Tibial nerve (tissue), 4 donors: Measurements from ENCODE around the gene MYRIP. TPM values are rescaled to one million over a fixed set of nuclear protein-coding genes. Genes with fewer than 3 reads are reported as not detected.
A peak's percentile ranks its signal among the peaks of the same experiment; 100 is the strongest.

Experiments used
- DNase-seq, 2 donors: peaks; one replicate each; pipeline ENCODE4 v3.0.0-alpha.2; 2019; ENCODE audit warnings: low spot score in 2 of 2
- H3K27ac ChIP-seq, 4 donors: fragments of 200-600 bp; sonication (generic) in 3 of 4; one replicate each; pipeline ENCODE4 v1.5.1; 2017 to 2019; ENCODE audit warnings: mild to moderate bottlenecking in 1 of 4
- H3K27me3 ChIP-seq, 2 donors: fragments of 200-600 bp; sonication (generic) in 1 of 2; one replicate each; pipeline versions ENCODE4 v1.5.1 to v1.6.0; 2017 to 2019
- H3K36me3 ChIP-seq, 3 donors: fragments of 200-600 bp; sonication (generic); one replicate each; pipeline ENCODE4 v1.5.1; 2018 to 2019
- H3K4me1 ChIP-seq, 4 donors: fragments of 200-600 bp; sonication (generic) in 3 of 4; one replicate each; pipeline ENCODE4 v1.5.1; 2017 to 2019
- H3K4me3 ChIP-seq, 4 donors: fragments of 200-600 bp; sonication (generic) in 3 of 4; one replicate each; pipeline ENCODE4 v1.5.1; 2017 to 2019; ENCODE audit warnings: mild to moderate bottlenecking in 1 of 4, moderate library complexity in 1 of 4
- H3K9me3 ChIP-seq, 4 donors: fragments of 200-600 bp; sonication (generic) in 3 of 4; one replicate each; pipeline ENCODE4 v1.5.1; 2017 to 2019
- CTCF ChIP-seq, 5 experiments: fragments of 200-600 bp in 3 of 5; fragments of 450-650 bp in 2 of 5; sonication (generic) in 3 of 5; IDR thresholded peaks; one replicate each; pipeline ENCODE4 v1.5.1; 2016 to 2019; ENCODE audit warnings: antibody characterized with exemption in 5 of 5, mild to moderate bottlenecking in 3 of 5, moderate library complexity in 2 of 5
- EP300 ChIP-seq, 2 donors: sonication (generic); formaldehyde crosslinking; IDR thresholded peaks; one replicate each; pipeline ENCODE4 v1.6.1; 2017; ENCODE audit warnings: antibody characterized with exemption in 2 of 2, mild to moderate bottlenecking in 1 of 2
- POLR2A ChIP-seq, 2 donors: fragments of 450-650 bp; IDR thresholded peaks; one replicate each; pipeline ENCODE4 v1.6.1; 2017; ENCODE audit warnings: antibody characterized with exemption in 2 of 2, mild to moderate bottlenecking in 2 of 2, moderate library complexity in 2 of 2
- WGBS, 2 donors: methylation state at CpG; one replicate each; pipeline ENCODE4 v1.1.5; 2018; 5-methylcytosine and 5-hydroxymethylcytosine counted together
- total RNA-seq, 4 donors: library from RNA; depleted of rRNA; stranded (reverse); fragments of >200 nt; gene quantifications; one replicate each; pipeline ENCODE4 v1.1.0, GENCODE V29; 2016

Gene MYRIP
- total RNA-seq, 4 donors from 2014 or later, result 2.9 to 12.0 (median 9.9) TPM

- TF ChIP-seq EP300 (IDR thresholded peaks at IDR 0.05) (no peak), CTCF (IDR thresholded peaks at IDR 0.05) (no peak), POLR2A (IDR thresholded peaks at IDR 0.05) (no peak)
- no peak for DNase-seq
- H3K9me3 ChIP-seq, result no peaks in the 10 kb centered on the region
- H3K27ac ChIP-seq, result no peak overlapping the region
- H3K27me3 ChIP-seq, result no peaks in the 10 kb centered on the region
- H3K4me3 ChIP-seq, result no peak overlapping the region
- 57 to 70% methylated on average over 1 of the region's 1 CpG for WGBS, 2 donors
- H3K36me3 ChIP-seq, result no peaks in the 10 kb centered on the region
- H3K4me1 ChIP-seq, result peaks cover 0 to 10% (median 0%) of the 10 kb centered on the region in 4 donors
These were observed 299.2 kb downstream of the MYRIP start for GRCh38 chr3:40108643-40109042.

GRCh38 chr3:40109641-40110490 lies 300.5 kb downstream of the MYRIP start:
- Histone ChIP-seq H3K4me1 (peaks cover 0 to 10% (median 0%) of the 10 kb centered on the region in 4 donors), H3K27ac (peak overlapping the region in 1 of 4 donors; percentile 14), H3K27me3 (no peaks in the 10 kb centered on the region), H3K4me3 (no peak overlapping the region), H3K9me3 (no peaks in the 10 kb centered on the region), H3K36me3 (no peaks in the 10 kb centered on the region)
- no peak for DNase-seq
- TF ChIP-seq EP300 (IDR thresholded peaks at IDR 0.05) (no peak), CTCF (IDR thresholded peaks at IDR 0.05) (peak in 3 of 5 experiments; percentile 12 to 23 (median 13)), POLR2A (IDR thresholded peaks at IDR 0.05) (no peak)

- 35 to 37% methylated on average over 9 of the region's 9 CpGs for WGBS, 2 donors
- Histone ChIP-seq H3K4me1 (peaks cover 0 to 20% (median 3%) of the 10 kb centered on the region in 4 donors), H3K27ac (peak overlapping the region in 2 of 4 donors; percentile 56 to 57), H3K27me3 (no peaks in the 10 kb centered on the region), H3K4me3 (no peak overlapping the region), H3K36me3 (no peaks in the 10 kb centered on the region), H3K9me3 (no peaks in the 10 kb centered on the region)
- DNase-seq, result no peak
- TF ChIP-seq POLR2A (IDR thresholded peaks at IDR 0.05) (no peak), EP300 (IDR thresholded peaks at IDR 0.05) (no peak), CTCF (IDR thresholded peaks at IDR 0.05) (no peak)
These were observed 307.2 kb downstream of the MYRIP start for GRCh38 chr3:40116478-40117177.

GRCh38 chr3:40118091-40118490 lies 308.7 kb downstream of the MYRIP start:
- no peak overlapping the region for H3K27ac ChIP-seq
- TF ChIP-seq CTCF (IDR thresholded peaks at IDR 0.05) (no peak), EP300 (IDR thresholded peaks at IDR 0.05) (no peak), POLR2A (IDR thresholded peaks at IDR 0.05) (no peak)
- DNase-seq, result no peak
- H3K4me1 ChIP-seq, result peaks cover 0 to 20% (median 3%) of the 10 kb centered on the region in 4 donors
- no peaks in the 10 kb centered on the region for H3K36me3 ChIP-seq
- no peaks in the 10 kb centered on the region for H3K9me3 ChIP-seq
- 81 to 93% methylated on average over 2 of the region's 2 CpGs for WGBS, 2 donors
- H3K27me3 ChIP-seq, result no peaks in the 10 kb centered on the region
- no peak overlapping the region for H3K4me3 ChIP-seq
